ENCODE measurements around the gene MMP24.

Gene MMP24

DNA sequence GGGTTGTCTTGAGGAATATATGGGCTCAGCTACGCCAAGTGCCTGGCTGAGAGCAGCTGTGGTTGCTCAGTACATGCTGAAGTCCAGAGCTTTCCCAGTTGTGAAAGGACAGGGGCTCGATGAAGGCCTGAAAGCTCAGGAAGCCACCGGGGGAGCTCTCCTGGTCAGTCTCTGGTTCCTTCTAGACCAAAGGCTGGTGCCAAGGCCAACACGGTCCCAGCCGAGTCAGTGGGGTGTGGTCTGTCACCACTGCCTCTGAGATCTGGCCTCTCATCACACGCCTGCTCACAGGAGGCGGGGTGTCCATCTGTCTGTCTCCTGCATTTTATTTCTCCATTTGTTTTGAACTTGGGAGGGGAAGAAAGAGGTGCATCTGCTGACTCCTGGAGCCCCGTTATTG lies 70.7 kb downstream of the MMP24 start:
- TF ChIP-seq, protein P1, sequence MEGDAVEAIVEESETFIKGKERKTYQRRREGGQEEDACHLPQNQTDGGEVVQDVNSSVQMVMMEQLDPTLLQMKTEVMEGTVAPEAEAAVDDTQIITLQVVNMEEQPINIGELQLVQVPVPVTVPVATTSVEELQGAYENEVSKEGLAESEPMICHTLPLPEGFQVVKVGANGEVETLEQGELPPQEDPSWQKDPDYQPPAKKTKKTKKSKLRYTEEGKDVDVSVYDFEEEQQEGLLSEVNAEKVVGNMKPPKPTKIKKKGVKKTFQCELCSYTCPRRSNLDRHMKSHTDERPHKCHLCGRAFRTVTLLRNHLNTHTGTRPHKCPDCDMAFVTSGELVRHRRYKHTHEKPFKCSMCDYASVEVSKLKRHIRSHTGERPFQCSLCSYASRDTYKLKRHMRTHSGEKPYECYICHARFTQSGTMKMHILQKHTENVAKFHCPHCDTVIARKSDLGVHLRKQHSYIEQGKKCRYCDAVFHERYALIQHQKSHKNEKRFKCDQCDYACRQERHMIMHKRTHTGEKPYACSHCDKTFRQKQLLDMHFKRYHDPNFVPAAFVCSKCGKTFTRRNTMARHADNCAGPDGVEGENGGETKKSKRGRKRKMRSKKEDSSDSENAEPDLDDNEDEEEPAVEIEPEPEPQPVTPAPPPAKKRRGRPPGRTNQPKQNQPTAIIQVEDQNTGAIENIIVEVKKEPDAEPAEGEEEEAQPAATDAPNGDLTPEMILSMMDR (conservative IDR thresholded peaks at IDR 0.05; ENCODE audit: low read depth, low read length): no peak
- no peak for DNase-seq (ENCODE audit: low read depth)
- no peak overlapping the region for H3K4me3 ChIP-seq (ENCODE audit: low read length)

DNA sequence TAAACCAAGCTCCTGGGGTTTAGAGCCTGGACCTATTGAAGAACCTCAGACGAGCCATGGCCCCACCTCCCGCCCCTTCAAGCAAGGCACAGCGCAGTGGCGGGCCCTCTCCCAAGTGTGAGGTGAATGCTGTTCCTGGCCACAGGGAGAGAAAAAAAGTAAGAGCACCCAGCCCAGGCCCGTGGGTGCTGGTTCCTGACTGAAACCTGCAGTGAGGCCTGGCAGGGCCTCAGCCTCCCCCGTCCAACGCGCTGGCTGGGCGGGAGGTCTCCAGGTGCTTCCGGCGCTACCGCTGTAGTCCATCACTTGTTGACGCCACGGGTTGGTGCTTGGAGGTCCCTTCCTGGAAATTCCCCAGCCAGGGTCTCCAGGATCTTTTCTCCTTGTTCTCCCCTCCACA lies 71.2 kb downstream of the MMP24 start:
- H3K4me3 ChIP-seq (ENCODE audit: low read length): no peak overlapping the region
- DNase-seq (ENCODE audit: low read depth): no peak
- TF ChIP-seq, protein P1 (conservative IDR thresholded peaks at IDR 0.05; ENCODE audit: low read depth, low read length): no peak

DNA sequence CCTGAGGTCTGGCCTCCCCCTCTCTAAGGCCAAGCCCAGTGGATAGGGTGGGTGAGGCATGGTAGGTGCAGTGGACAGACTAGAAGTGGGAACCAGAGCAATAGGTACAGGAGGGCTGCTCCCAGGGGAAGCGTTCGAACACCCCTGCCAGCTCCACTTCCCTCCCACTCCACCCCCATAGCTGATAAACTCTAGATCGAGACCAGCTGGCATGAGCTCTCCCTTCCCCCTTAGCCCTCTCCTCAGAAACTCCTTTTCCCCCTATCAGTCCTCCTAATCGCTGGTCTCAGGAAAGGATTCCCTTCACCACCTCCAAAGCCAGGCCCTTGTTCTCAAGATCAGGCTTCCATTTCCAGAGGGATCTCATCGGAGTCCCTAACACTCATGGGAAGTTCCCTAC lies 71.8 kb downstream of the MMP24 start:
- TF ChIP-seq, protein P1 (conservative IDR thresholded peaks at IDR 0.05; ENCODE audit: low read depth, low read length): no peak
- no peak overlapping the region for H3K4me3 ChIP-seq (ENCODE audit: low read length)
- no peak for DNase-seq (ENCODE audit: low read depth)

DNA sequence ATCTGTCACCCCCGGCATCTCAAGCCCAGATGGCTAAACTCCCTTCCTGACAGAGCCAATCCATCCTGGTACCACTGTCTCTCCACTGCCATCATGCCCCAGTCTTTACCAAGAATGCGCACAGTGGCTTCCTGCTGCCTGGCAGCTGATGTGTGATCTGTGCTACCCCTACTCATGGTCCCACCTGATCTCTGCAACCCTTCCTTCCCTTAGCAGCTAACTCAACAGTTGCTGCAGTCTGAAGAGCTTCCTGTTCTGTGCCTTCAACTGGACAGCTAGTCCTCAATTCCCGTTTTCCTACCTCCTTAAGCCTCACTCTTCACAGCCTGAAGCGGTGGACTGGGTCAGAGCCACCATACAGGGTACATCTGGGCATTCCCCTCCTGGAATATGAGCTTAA lies 73.3 kb downstream of the MMP24 start:
- TF ChIP-seq, protein P1 (conservative IDR thresholded peaks at IDR 0.05; ENCODE audit: low read depth, low read length): no peak
- H3K4me3 ChIP-seq (ENCODE audit: low read length): no peak overlapping the region
- no peak for DNase-seq (ENCODE audit: low read depth)

DNA sequence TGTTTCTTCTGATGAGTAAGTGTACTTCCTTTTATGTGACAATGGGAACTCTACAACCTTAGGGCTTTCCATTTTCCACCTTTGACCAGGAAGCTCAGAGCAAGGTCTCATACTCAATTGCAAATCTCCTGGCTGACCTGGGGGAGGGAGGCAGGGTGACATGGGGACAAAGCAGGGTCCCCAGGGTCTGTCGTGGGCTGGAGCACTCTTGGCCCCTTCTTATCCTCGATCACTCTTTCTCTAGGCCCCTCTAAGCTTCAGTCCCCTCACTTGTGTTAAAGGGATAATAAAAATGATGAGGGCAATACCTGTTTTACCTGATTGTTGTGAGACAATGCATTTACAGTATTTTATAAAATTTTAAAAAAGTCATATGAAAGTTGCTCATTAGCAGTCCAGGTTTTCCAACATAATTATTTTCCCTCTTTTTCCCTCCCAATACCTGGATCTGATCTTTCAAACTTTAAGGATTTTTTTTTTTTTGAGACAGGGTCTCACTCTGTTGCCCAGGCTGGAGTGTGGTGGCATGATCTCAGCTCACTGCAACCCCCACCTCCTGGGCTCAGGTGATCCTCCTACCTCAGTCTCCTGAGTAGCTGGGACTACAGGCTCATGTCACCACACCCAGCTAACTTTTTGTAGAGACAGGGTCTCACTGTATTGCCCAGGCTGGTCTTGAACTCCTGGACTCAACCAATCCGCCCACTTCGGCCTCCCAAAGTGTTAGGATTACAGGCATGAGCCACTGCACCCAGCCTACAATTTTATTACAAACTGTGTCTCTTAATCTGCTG lies 74.2 kb downstream of the MMP24 start:
- H3K4me3 ChIP-seq (ENCODE audit: low read length): no peak overlapping the region
- DNase-seq (ENCODE audit: low read depth): no peak
- TF ChIP-seq, protein P1 (conservative IDR thresholded peaks at IDR 0.05; ENCODE audit: low read depth, low read length): no peak

DNA sequence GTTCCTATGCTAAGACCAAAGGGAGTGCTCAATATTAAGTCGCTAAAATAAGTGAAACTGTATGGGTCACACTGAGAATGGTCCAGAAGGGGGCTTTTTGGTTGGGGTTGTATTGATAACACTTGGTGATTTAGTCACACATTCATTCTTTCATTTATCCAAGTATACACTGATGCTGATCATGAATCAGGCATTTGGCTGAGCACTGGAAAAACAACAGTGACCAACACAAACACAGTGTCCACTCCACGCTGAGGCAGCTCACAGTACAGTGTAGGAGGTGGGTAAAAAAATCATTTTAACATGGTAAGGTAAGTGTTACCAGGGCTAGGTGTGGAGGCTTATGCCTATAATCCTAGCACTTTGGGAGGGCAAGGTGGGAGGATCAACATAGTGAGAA lies 74.9 kb downstream of the MMP24 start:
- no peak overlapping the region for H3K4me3 ChIP-seq (ENCODE audit: low read length)
- TF ChIP-seq, protein P1 (conservative IDR thresholded peaks at IDR 0.05; ENCODE audit: low read depth, low read length): no peak
- DNase-seq (ENCODE audit: low read depth): no peak

Data from retinal pigment epithelial cell (primary cell).